Neural progenitor cell (in vitro differentiated cells): ENCODE data around the gene LHB. TPM values are rescaled to one million over a fixed set of nuclear protein-coding genes. Genes with fewer than 3 reads are reported as not detected.
A peak's percentile ranks its signal among the peaks of the same experiment; 100 is the strongest.

Experiments used
- DNase-seq: peaks from one replicate; pipeline ENCODE4 v3.0.0-alpha.2; 2016; ENCODE audit warnings: low spot score
- H2AFZ ChIP-seq: fragments of 200-600 bp; sonication (generic); replicated peaks from 2 replicates; pipeline ENCODE4 v1.6.1; 2016; ENCODE audit warnings: antibody characterized with exemption
- H3F3A ChIP-seq: fragments of 200-600 bp; sonication (generic); 2 replicates; pipeline ENCODE4 v1.6.1; 2016; ENCODE audit warnings: antibody characterized with exemption, low read depth
- H3K27ac ChIP-seq: fragments of 200-600 bp; sonication (generic); 2 replicates; pipeline ENCODE4 v1.5.1; 2016; ENCODE audit warnings: mild to moderate bottlenecking
- H3K27me3 ChIP-seq: fragments of 200-600 bp; sonication (generic); 2 replicates; pipeline ENCODE4 v1.6.1; 2016; ENCODE audit warnings: mild to moderate bottlenecking, moderate library complexity
- H3K36me3 ChIP-seq: fragments of 200-600 bp; sonication (generic); 2 replicates; pipeline ENCODE4 v1.5.1; 2016
- H3K4me1 ChIP-seq: fragments of 200-600 bp; sonication (generic); 2 replicates; pipeline ENCODE4 v1.6.1; 2016; ENCODE audit warnings: mixed run types
- H3K4me2 ChIP-seq: fragments of 200-600 bp; sonication (generic); 2 replicates; pipeline ENCODE4 v1.6.1; 2016
- H3K4me3 ChIP-seq: fragments of 200-600 bp; sonication (generic); 2 replicates; pipeline ENCODE4 v1.5.1; 2016
- H3K79me2 ChIP-seq: fragments of 200-600 bp; sonication (generic); 2 replicates; pipeline ENCODE4 v1.6.1; 2016; ENCODE audit warnings: low read depth
- H3K9ac ChIP-seq: fragments of 200-600 bp; sonication (generic); 2 replicates; pipeline ENCODE4 v1.6.1; 2016
- H3K9me3 ChIP-seq: fragments of 200-600 bp; sonication (generic); 2 replicates; pipeline ENCODE4 v1.5.1; 2016; ENCODE audit warnings: low read depth
- H4K20me1 ChIP-seq: fragments of 200-600 bp; sonication (generic); 2 replicates; pipeline ENCODE4 v1.6.1; 2016; ENCODE audit warnings: low read depth
- H3K27ac Mint-ChIP-seq: 3 replicates; pipeline ENCODE4 v1.8.0; 2021; ENCODE audit warnings: mixed read lengths
- H3K27me3 Mint-ChIP-seq: 2 replicates; pipeline ENCODE4 v1.8.0; 2022; ENCODE audit warnings: low read depth, mild to moderate bottlenecking, inconsistent platforms, moderate library complexity, mixed read lengths; ENCODE audit not compliant: insufficient read depth
- H3K36me3 Mint-ChIP-seq: 3 replicates; pipeline ENCODE4 v1.8.0; 2021; ENCODE audit warnings: mixed read lengths
- H3K4me1 Mint-ChIP-seq: 3 replicates; pipeline ENCODE4 v1.8.0; 2021; ENCODE audit warnings: mixed read lengths
- H3K4me3 Mint-ChIP-seq: 3 replicates; pipeline ENCODE4 v1.8.0; 2021; ENCODE audit warnings: mild to moderate bottlenecking, moderate library complexity, mixed read lengths
- H3K9me3 Mint-ChIP-seq: 3 replicates; pipeline ENCODE4 v1.8.0; 2020; ENCODE audit warnings: mixed read lengths
- EZH2 ChIP-seq: fragments of 200-600 bp; sonication (generic); IDR thresholded peaks from 2 replicates; pipeline ENCODE4 v1.6.1; 2017; ENCODE audit warnings: antibody characterized with exemption, mild to moderate bottlenecking, moderate library complexity
- EZH2phosphoT487 ChIP-seq: fragments of 200-600 bp; sonication (generic); IDR thresholded peaks from 2 replicates; pipeline ENCODE4 v1.6.1; 2017; ENCODE audit warnings: antibody characterized with exemption
- total RNA-seq: library from RNA; depleted of rRNA; stranded (reverse); fragments of >200 nt; gene quantifications from 2 replicates; pipeline ENCODE4 v1.2.3, GENCODE V29; 2015; ENCODE audit warnings: low replicate concordance
- TF ChIP-seq, protein P1 (sequence below): fragments of 200-600 bp; sonication (generic); IDR thresholded peaks from 2 replicates; pipeline ENCODE4 v1.5.1; 2017; ENCODE audit warnings: antibody characterized with exemption, mild to moderate bottlenecking

The LHB gene
- total RNA-seq, 1 donor from 2014 or later = not detected

DNA sequence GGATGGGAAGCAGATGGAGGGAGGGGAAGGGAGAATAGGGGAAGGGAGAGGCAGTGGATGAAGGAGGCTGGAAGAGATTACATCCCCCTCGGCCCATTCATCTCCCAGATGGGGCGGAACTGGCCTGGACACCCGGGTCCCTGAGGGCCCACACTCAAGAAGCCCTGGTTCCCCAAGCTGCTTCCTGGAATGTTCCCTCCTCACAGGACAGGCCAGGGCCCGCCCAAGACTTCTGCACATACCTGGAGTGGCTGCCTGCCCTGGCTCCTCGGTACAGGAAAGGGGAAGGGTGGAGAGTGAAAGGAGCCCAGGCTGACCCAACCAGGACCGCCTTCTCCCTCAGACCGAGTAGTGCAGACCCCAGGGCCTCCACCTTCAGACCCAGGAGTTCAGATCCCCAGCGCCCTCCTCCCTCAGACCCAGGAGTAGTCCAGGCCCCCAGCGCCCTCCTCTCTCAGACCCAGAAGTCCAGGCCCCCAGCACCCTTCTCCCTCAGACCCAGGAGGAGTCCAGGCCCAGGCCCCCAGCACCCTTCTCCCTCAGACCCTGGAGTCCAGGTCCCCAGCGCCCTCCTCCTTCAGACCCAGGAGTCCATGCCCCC is 47.2 kb upstream of the LHB start:
- H3K4me1 ChIP-seq = peaks cover 19% of the 10 kb centered on the region
- peak overlapping the region; percentile 73 for H3K4me3 Mint-ChIP-seq
- peaks cover 84% of the 10 kb centered on the region for H3K27me3 ChIP-seq
- no peaks in the 10 kb centered on the region for H3K36me3 ChIP-seq
- H3K9me3 Mint-ChIP-seq = peaks cover 2% of the 10 kb centered on the region
- H3K27me3 Mint-ChIP-seq = peaks cover 28% of the 10 kb centered on the region
- H3K27ac ChIP-seq = no peak overlapping the region
- no peak overlapping the region for H3K27ac Mint-ChIP-seq
- H3K4me1 Mint-ChIP-seq = peaks cover 28% of the 10 kb centered on the region
- no peaks in the 10 kb centered on the region for H3K36me3 Mint-ChIP-seq
- H3K4me3 ChIP-seq = peak overlapping the region; percentile 38
- no peak overlapping the region for H3K9ac ChIP-seq
- peak; percentile 20 for DNase-seq
- H3K9me3 ChIP-seq = no peaks in the 10 kb centered on the region
- TF ChIP-seq EZH2 (no peak), EZH2phosphoT487 (no peak)
- TF ChIP-seq, protein P1, sequence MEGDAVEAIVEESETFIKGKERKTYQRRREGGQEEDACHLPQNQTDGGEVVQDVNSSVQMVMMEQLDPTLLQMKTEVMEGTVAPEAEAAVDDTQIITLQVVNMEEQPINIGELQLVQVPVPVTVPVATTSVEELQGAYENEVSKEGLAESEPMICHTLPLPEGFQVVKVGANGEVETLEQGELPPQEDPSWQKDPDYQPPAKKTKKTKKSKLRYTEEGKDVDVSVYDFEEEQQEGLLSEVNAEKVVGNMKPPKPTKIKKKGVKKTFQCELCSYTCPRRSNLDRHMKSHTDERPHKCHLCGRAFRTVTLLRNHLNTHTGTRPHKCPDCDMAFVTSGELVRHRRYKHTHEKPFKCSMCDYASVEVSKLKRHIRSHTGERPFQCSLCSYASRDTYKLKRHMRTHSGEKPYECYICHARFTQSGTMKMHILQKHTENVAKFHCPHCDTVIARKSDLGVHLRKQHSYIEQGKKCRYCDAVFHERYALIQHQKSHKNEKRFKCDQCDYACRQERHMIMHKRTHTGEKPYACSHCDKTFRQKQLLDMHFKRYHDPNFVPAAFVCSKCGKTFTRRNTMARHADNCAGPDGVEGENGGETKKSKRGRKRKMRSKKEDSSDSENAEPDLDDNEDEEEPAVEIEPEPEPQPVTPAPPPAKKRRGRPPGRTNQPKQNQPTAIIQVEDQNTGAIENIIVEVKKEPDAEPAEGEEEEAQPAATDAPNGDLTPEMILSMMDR = no peak
- peaks cover 20% of the 10 kb centered on the region for H3F3A ChIP-seq
- peak overlapping the region; percentile 61 for H2AFZ ChIP-seq
- H4K20me1 ChIP-seq = no peaks in the 10 kb centered on the region
- H3K4me2 ChIP-seq = peak overlapping the region; percentile 77
- H3K79me2 ChIP-seq = no peaks in the 10 kb centered on the region

DNA sequence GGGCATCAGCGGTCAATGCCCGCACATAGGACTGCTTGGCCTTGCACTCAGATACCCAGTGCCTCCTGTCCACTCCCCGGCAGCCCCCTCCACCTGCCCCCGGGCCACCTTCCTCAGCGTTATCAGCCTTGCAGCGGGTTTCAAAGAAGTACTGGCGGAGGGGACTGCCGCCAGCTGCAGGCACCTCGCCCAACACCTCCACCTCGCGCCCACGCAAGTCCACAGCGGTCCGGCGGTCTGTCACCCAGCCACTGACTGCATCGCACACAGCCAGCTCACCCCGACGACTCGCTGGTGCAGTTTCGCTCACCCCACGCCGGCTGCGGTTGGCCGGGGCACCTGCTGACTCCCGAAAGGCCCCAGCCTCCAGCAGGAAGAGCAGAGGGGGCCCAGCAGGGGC is 44.6 kb upstream of the LHB start:
- Histone ChIP-seq H3K27ac (no peak overlapping the region), H3K9ac (no peak overlapping the region), H3K9me3 (no peaks in the 10 kb centered on the region), H3K4me2 (no peak overlapping the region), H3F3A (peaks cover 20% of the 10 kb centered on the region), H3K4me3 (no peak overlapping the region), H3K4me1 (peaks cover 30% of the 10 kb centered on the region), H2AFZ (no peak overlapping the region), H3K27me3 (peaks cover 84% of the 10 kb centered on the region), H4K20me1 (peaks cover 5% of the 10 kb centered on the region), H3K36me3 (no peaks in the 10 kb centered on the region), H3K79me2 (no peaks in the 10 kb centered on the region)
- Mint-ChIP-seq H3K9me3 (no peaks in the 10 kb centered on the region), H3K4me1 (peaks cover 35% of the 10 kb centered on the region), H3K27me3 (peaks cover 33% of the 10 kb centered on the region), H3K36me3 (no peaks in the 10 kb centered on the region), H3K27ac (no peak overlapping the region), H3K4me3 (no peak overlapping the region)
- DNase-seq = no peak
- TF ChIP-seq, protein P1 = no peak
- TF ChIP-seq EZH2phosphoT487 = no peak
- TF ChIP-seq EZH2 = no peak

DNA sequence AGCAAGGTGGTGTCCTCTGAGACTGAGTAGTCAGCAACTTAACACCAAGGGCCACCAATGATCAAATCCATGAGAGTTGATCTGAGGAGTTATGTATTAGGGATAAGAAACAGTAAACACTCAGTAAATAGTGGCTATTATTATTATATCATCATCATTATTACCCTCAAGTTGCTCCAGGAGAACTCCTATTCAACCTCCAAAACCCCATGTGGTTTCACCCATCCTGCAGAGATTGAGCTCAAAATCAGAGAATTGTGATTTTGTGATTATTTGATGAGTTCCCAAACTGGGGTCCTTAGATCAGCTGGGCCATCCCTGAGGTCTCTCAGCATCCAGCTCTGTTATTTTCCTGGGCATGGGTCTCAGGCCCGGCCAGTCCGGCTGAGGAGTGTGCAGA is 44.1 kb upstream of the LHB start:
- Histone ChIP-seq H3K79me2 (no peaks in the 10 kb centered on the region), H3K36me3 (no peaks in the 10 kb centered on the region), H3K27me3 (peaks cover 84% of the 10 kb centered on the region), H4K20me1 (peaks cover 5% of the 10 kb centered on the region), H3K9me3 (no peaks in the 10 kb centered on the region), H3K4me2 (no peak overlapping the region), H3K27ac (no peak overlapping the region), H2AFZ (no peak overlapping the region), H3K4me1 (peaks cover 30% of the 10 kb centered on the region), H3K4me3 (no peak overlapping the region), H3K9ac (no peak overlapping the region), H3F3A (peaks cover 18% of the 10 kb centered on the region)
- peaks cover 32% of the 10 kb centered on the region for H3K4me1 Mint-ChIP-seq
- no peak for DNase-seq
- H3K9me3 Mint-ChIP-seq = no peaks in the 10 kb centered on the region
- H3K27me3 Mint-ChIP-seq = peaks cover 35% of the 10 kb centered on the region
- no peaks in the 10 kb centered on the region for H3K36me3 Mint-ChIP-seq
- H3K4me3 Mint-ChIP-seq = no peak overlapping the region
- no peak overlapping the region for H3K27ac Mint-ChIP-seq
- TF ChIP-seq, protein P1 = no peak
- no peak for TF ChIP-seq EZH2
- no peak for TF ChIP-seq EZH2phosphoT487
